Activated CD4-positive, CD25-positive, alpha-beta regulatory T cell treated with anti-CD3 and anti-CD28 coated beads, Interleukin-2, amount 50 U/mL, for 72 hours (primary cell): ENCODE results near the gene BBS2.

Experiments
- DNase-seq: peaks from one replicate; pipeline ENCODE4 v3.0.0; 2021

BBS2 gene

DNA sequence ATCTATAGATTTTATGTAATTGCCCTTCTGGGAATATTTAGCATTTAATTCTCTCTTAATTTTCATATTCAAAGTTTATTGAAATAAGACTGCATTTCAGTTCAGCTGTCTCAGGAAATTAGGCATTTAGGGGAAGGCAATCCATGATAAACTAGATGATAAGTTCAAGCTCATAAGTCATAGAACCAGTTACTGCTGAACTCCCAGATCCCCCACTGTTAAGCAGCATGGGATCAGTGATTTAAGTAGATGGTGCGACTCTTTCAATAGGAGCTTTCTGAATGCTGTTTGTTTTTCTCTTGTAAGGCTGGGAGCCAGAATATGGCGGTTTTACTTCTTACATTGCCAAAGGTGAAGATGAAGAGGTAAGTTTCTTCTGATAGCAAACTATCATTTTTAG lies 44.6 kb downstream of the BBS2 start:
- DNase-seq = no peak

DNA sequence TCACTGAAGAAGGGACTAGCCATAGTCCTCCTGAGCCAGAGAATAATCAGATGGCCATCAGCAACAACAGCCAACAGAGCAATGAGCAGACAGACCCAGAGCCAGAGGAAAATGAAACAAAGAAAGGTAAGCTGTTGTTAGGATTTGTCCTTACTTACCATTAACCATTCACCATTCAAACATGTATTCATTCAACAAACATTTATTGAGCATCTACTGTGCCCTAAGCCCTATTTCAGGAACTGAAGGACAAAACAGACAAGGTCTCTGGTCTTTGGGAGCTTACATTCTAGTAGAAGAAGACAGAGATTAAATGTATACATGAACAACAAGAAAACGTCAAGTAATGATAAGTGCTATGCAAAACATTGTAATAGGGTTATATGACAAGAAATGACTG lies 49.2 kb downstream of the BBS2 start:
- no peak for DNase-seq

DNA sequence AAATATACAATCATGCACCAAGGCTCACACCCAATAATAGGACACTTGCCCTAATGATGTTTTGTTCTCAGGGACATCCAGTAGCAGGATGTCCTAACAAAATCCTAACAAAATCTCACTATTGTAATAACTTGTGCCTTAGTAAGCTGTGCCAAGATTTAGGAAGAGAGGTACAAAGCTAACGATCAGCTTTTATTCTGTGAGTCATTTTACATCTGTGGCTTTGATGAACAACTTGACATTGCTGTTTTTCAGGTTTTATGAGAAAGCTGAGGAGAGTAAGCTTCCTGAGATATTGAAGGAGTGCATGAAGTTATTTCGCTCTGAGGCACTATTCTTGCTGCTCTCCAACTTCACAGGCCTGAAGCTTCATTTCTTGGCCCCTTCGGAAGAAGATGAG lies 49.6 kb downstream of the BBS2 start:
- DNase-seq = no peak

DNA sequence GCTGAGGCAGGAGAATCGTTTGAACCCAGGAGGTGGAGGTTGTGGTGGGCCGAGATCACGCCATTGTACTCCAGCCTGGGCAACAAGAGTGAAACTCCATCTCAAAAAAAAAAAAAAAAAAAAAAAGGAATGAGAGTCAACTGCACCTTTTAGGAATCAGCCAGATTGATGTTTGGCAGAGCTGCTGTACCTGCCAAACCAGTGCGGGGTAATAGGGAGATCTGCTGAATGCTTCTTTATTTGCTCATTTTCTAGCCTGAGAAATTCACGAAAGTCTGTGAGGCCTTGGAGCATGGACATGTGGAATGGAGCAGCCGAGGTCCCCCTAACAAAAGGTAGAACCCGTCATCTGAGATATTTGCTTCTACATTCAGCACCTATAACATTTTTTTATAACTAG lies 50.1 kb downstream of the BBS2 start:
- no peak for DNase-seq

DNA sequence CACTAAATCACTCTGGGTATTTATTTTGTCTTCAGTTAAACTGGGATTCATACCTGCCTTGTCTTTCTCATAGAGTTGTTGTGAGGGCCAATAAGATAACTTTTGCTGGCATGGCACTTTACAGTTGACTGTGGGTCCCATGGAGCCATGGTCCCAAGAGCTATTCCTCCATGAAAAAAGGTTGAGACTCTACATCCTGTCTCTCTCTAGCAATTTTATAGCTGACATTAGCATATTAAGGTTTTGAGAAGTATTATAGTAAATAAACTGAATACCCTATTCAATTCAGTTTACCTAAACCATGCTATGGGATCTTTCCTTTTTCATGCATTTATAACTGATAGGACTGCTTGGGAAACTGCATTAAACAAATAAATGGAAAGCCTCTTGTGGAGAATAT lies 51.0 kb downstream of the BBS2 start:
- DNase-seq = no peak

DNA sequence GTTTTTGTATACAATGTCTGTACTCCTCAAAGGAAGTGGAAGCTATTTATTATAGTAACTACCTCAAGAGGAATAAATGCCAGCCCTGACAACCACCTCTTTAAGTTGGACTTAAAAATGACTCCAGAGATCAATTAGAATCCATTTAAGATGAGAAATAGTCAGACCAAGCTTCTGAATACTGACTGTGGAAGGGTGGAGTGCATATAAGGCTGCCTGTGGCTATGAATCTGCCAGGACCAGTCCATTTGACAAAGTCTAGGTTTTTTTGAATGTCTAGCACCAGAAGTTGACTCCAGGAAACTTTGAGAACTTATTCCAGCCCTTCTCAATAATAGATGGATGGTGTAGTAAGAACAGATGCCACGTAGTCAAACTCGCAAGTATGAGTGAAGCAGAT lies 53.5 kb downstream of the BBS2 start:
- no peak for DNase-seq

DNA sequence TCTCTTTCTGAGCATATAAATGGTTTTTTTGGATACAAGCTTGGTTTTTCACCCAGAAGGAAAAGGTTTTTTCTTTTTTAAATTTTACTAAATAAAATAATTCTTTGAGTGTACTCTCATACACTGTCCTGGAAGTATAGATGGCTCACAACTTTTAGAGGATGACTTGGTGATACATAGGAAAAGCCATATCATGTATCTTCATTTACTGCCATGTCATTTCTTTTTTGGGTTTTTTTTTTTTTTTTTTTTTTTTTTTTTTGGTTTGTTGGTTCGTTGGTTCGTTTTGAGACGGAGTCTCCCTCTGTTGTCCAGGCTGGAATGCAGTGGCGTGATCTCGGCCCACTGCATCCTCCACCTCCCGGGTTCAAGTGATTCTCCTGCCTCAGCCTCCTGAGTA lies 56.7 kb downstream of the BBS2 start:
- no peak for DNase-seq

DNA sequence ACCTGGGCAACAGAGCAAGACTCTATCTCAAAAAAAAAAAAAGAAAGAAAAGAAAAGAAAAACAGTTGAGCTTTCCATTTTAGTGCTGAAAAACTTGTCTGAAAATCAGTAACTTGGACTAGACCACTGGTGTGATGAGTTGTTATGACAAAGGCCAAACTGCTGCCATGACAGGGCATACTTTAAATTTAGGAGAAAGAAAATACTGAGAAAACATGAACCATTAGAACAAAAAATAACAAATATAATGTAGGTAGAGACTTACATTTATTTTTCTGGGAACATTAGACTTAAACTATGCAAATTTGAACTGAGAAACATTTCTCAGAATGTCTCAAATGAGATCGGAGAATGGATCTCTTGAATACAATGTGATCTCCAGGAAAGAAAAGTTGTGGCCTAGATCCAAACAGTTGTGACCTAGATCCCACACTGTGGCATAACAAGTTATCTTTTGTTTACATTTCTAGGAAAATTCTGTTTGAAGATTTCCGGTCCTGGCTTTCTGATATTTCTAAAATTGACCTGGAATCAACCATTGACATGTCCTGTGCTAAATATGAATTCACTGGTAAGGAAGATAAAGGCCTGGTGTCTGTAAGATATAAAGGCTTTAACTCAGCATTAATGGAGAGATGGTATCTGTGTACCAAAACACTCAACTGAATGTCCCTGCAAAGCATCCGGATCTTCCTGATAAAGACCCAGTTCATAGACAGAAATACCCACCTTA lies 57.6 kb downstream of the BBS2 start:
- no peak for DNase-seq

DNA sequence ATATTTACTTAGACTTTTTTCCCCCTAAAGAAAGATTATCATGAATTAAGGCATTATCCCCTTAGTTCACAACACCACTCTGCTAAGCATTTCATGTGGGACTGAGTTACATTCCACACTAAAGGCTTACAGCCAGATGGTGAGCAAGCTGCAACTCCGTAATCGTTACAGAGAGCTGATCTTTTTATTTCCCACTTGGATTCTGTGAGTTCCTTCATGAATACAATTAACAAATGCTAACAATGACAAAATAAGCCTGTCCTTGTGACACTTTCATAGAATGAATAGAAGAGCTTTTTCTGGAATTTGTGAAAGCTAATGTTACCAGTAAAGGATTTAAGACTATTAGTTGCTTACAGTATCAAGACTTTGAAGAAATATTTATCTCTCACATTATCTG lies 59.7 kb downstream of the BBS2 start:
- no peak for DNase-seq

DNA sequence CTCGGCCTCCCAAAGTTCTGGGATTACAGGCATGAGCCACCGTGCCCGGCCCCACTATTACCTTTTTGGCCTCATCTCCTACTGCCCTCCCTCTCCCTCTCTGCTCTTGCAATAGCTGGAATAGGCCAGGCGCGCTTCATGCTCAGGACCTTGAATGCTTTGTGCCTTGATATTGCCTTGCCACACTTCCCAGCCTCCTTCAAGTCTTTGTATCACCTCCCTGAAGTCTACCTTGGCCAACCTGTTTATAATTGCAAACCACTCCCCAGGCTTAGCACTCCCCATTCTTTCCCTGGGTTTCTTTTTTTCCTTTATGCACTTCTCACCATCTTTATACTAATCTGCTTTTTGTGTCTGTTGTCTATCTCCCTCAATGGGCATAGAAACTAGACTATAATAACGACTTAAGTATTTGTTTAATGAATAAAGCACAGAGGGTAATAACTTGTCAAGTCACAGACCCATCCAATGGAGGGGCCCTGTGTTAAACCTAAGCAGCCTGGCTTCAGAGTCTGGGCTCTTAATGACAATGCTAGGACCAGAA lies 61.8 kb downstream of the BBS2 start:
- DNase-seq = no peak

DNA sequence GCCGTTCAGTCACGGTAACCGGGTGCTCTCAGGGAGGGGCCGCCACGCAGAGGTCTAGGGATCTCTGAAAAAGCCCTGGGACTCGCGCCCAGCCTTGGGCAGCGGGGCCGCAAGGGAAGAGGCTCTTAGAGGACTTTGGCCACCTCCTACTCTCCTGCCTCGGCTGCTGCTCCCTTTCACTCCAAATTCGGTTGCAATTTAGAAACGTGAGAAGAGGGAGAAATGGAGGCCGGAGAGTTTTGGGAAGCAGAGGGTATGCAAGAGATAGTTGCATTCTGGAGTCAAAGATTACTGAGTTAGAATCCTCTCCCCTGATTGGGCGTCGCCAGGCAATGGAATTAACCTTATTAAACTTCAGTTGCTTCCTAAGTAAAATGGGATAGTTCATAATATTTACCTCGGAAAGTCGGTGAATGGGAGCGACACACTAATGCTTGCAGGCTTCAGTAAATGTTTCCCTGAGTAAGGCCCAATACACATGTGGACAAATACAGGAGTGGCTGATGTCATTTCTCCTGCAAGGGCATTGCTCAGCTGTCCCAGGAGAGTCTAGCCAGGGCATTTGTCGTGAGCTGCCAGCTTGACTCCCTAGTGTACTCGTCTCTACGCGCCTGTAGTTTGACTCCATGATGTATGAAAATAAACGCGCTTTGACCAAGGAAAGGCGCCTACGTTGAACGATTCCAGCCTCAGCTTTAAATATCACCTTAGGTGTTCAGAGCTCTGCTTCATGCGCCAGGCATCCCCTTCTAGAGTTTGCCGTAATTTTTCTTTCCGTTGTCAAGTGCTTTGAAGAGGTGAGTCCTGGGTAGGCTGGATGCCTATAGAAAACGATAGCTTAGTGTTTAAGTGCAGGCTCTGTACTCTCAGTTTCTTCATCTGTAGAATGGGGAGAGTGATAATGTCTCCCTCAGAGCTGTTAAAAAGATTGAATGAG lies 67.8 kb downstream of the BBS2 start:
- no peak for DNase-seq

DNA sequence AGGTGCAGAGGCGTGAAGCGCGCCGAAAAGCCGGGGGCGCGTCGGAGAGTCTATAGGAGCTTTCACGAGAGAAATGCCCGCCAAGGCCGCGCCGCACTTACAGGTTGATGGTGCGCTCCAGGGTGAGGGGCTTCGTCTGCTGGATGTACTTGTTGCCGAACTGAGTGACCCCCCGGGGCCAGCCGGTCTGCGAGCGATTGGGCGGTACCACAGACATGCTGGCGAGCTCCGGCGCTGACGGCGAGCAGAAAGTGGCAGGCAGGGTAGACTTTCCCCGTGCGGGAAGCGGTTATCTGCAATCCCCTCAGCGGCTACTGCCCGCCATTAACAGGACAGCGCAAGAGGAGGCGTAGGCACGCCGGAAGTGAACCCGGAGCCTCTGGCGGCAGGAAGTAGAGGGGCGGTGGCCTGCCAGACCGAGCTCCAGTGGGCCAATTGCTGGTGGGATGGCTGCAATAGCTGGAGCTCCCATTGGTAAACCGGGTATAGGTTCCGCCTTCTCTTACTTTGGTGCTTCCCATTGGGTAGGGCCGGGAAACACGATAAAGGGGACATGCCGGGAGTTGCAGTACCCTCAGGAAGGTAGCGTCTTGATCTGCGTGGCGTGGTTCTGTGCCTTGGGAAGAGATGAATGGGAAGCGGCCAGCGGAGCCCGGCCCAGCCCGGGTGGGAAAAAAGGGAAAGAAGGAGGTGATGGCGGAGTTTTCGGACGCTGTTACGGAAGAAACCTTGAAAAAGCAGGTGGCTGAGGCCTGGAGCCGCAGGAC lies 68.7 kb downstream of the BBS2 start, which contains the start of the genes NUDT21 and OGFOD1:
Gene NUDT21, minus strand, starts transcription at position 347 of the 767 bp plus-strand sequence. Its CDS starts 130 bp downstream, at position 217.
Gene OGFOD1, plus strand, starts transcription at position 569 of the 767 bp plus-strand sequence. Its CDS starts 59 bp downstream, at position 628.
- DNase-seq = peak; percentile 87

DNA sequence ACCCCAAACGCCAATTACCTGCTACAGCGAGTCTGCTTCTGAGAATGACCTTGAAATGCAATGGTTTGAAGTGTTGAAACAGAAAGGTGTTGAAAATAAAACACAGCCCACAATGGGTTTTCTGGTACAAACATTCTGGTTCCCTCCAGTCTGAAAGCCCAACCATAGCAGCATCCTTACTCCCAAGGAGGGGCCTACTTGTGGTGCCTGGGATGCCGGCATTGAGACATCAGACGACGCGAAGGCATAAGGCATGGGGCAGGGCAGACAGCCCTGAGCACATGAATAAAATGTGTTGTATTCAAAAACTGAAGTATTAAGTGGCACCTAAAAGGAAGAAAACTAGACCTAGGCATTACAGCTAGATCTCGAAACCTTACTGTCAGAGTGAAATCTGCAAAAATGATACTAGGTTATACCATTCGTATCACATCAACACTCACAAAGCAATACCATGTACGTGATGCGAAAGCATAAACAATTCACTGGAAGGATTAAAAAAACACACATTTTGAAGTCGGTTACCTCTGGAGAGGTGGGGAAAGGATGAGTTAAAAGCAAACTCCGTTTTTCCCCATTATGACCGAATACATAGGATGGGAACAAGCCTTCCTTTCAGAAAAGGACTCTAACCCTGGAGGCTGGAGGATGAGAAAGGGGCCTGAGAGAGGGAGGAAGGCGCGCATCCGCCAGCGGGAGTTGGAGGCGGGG lies 69.4 kb downstream of the BBS2 start:
- DNase-seq = no peak

DNA sequence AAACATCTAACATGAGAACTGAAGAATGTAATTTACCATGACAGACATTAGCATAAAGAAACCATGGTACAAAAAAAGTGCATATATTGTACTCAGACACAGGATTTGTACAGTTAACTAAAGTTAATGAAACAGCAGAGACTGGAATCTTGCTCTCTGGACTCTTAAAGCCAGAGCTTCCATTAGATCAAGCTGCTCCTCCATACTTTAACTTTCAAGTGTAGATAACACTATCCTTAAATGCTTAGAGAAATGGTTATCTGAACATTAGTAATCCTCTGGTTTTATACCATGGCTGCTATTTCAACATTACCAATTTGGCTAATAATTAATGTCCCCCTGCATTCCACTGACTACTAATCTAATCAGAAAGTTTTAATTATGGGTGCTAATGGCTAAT lies 71.8 kb downstream of the BBS2 start:
- no peak for DNase-seq

DNA sequence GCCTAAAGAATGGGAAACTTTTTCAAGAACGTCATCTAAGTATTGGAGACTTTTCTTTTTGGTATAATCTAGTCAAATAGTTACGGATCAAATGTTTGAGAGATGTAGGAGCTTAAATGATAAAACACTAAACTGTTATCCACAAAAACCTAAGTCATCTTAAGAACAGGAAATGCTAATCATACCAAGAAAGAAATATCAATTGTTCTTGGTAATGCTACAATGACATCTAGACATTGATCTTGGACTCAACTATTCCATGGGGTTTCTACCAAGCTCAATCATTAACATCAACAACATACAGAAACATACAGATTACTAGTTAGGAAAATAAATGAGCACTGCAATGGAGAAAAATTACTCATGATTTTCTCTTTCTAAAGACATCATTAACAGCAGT lies 72.5 kb downstream of the BBS2 start:
- no peak for DNase-seq

DNA sequence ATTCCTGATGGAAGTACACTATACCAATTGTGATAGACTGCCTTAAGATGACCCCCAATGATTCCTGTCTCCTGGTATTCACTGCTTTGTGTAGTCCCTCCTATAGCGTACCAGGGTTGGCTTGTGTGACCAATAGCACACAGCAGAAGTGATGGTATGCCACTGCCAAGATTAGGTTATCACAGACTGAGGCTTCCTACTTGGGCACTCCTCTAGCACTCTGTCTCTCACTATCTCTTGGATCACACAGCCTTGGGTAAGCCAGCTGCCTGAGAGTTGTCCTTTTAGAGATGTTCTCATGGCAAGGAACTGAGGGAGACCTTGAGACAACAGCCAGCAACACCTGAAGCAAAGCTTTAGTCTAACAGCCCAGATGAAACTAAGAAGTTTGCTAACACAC lies 81.8 kb downstream of the BBS2 start:
- no peak for DNase-seq

DNA sequence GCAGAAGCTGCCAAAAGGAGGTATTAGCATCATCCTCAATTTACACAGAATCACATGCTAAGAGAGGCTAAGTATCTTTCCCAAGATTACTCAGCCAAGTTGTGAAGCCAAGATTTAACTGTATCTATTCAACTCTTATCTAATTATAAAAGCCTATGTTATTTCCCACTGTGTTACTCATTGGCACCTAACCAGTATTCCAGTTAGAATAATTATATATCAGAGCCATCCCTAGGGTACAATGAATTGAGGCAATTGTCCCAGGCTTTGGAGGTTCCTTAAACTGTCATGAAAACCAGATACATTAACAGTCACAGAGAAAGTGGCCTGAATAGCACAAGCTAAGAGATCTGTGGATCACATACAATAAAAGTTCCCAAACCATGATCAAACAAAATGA lies 83.6 kb downstream of the BBS2 start:
- no peak for DNase-seq
